Activated CD4-positive, alpha-beta T cell treated with anti-CD3 and anti-CD28 coated beads, Interleukin-2, Interleukin-4, amounts not matched to agents 100 ng/mL and 50 ng/mL, durations not matched to agents 16 hours and 8 hours (primary cell): ENCODE results near the gene DGUOK.

ENCODE experiments used
- DNase-seq: peaks from one replicate; pipeline ENCODE4 v3.0.0-alpha.2; 2020; ENCODE audit warnings: low spot score

DGUOK gene

DNA sequence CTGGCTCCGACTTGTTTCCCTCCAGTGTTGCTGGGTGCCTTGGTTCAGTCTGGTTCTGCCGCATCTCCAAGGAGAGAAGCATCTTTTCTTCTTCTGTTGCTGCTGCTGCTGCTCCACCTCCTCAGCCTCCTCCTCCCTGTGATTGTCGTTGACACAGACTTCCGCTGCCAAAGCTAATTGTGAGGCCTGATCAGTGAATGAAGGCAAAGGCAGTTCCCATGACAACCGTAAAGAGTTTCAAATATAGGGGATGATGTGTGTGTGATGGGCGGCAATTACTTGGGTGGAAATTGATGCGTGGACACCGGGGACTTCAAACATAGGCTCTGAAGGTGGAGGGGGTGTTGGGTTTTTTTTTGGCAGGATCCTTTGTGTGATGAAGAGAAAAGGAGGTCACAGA, 71.8 kb downstream of the DGUOK start:
- DNase-seq = no peak

- no peak for DNase-seq
Measured at GRCh38 chr2:73998933-73999332, 72.3 kb downstream of the DGUOK start.

DNA sequence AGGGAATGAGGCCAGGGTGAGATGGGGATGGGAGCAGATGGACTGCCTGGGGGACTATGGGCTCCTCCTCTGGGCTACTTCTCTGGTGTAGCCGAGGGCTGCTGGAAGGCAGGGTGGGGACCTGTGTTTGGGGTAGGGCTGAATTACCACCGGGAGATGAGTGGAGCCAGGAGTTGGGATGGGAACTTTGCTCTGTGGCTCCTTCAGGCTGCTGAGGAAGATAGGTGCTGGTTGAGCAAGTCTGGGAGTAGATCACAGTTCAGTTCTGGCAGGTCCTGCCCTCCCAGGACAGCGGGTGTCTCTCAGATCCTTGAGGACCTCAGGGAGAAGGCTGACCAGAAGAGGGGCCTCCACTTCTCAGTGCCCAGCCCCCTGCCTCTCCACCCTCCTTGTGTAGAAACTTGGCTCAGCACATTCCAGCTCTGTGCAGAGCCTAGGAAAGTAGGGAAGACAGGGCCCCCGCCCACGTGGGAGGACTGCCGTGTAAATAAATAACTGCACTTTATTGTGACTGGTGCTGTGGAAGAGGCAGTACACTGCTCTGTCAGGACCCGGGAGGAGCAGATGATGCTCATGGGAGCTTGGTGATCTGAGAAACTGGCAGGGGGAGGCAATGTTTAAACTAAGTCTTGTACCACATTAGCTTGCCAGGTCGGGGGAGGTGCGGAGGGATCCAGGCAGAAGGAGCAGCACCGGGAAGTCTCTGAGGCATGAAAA, 73.4 kb downstream of the DGUOK start:
- no peak for DNase-seq

- DNase-seq = no peak
Measured at GRCh38 chr2:74000666-74001065, 74.0 kb downstream of the DGUOK start.

DNA sequence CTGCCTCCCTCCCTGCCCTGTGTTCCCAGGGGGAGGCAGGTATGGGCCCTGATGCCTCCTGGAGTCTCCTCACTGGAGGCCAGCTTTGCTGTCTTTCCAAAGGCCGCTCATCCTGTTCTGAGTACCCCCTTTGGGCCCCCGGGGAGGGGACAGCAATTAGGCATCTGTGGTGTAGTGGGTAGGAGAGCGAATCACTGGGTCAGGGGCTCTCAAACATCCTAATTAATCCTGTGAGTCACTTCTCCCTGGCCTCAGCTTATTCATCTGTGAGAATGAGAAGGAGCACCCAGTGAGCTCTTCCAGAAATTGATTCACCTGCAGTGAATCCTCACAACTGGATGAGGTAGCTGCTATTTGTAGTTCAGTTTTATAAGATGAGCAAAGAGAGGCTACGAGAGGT, 74.4 kb downstream of the DGUOK start:
- DNase-seq = no peak

DNA sequence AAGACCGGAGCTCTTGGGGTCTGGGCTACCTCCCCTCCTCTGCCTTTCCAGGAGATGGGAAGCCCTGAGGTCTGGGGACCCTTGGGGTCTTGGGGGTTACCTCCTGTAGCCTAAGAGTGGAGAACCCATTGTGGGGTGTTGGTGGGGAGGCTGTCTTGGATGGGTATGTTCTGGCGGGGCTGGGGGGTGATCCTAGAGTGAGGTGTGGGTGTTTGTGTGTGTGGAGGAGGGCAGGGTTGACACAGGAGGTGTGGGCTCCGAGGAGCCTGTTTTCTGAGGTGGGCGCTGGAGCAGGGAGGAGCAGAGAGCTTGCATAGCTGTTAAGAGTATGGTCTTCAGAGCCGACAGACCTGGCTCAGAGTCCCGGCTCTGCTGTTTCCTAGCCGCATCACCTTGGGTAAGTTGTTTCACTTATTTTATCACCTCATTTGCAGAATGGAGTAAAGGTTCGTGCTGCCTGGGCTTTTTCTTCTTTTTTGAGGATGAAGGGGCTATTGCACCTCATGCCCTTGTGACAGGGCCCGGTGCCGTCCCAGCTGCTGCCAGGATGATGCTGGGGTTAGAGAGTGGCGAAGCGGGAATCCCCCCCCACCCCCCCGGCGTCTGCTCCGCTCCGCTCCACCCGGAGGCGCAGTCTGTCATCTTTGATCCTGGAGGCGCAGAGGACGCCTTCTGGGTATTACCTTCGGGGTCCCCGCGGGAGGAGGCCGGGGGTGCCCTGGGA, 75.3 kb downstream of the DGUOK start:
- DNase-seq = no peak

- DNase-seq = peak; percentile 66
Measured at GRCh38 chr2:74002505-74003421, 76.1 kb downstream of the DGUOK start.

- no peak for DNase-seq
Measured at GRCh38 chr2:74003494-74004211, 77.0 kb downstream of the DGUOK start.

GRCh38 chr2:74004212-74005182, 77.8 kb downstream of the DGUOK start:
- DNase-seq = no peak

DNA sequence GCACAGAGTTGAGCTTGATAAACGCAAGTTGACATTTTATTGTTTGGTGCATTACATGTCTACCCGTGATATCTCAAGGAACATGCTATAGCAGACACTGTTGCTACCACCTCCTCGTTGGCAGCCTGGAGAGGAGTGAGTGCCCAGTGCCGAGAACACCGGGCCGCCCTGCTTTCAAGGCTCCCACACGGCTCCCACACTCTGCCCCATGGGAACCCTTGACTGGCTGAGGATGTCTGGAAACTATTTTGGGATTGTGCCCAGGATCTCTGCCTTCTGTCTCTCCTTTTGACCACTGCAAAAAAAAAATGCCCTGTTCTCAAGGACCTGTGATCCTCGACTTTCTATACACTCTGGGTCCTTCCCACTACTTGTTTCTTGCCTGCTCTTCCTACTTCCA, 79.1 kb downstream of the DGUOK start:
- no peak for DNase-seq

DNA sequence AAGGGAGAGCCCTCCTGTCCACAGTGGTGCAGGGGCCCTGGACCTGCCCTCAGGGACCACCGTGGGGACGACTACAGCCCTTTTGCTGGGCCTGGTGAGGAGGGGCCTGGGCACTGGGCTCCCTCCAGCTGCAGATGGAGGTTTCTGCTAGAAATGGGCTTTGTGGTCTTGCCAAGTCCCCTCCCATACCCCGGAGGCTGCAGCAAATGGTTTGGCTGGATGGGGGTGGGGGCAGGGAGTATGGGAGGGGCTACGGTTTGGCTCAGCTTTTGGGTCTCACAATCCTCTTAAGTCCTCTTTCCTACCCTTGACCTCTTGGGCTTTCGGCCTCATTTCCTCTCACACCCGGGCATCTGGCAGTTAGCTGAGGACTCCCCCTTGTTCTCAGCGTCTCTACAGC, 79.8 kb downstream of the DGUOK start:
- DNase-seq = no peak

GRCh38 chr2:74007121-74007520, 80.4 kb downstream of the DGUOK start:
- no peak for DNase-seq

DNA sequence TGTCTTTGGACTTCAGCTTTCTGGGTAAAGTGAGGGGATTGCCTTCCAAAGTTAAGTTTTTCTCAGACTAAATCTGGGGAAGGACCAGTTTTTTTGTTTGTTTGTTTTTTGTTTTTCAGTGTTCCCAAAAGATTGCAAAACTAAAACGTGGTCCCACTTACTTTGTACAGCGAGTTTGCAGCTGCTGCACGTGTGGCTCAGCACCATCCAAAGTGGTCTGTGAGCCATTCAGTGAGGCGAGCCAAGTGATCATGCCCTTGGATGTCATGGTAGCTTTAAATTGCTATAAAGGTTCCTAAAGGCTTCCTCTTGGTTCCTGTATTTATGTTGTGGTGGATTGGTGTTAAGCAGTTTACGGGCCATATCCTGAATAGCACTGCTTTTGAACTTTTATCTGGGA, 81.0 kb downstream of the DGUOK start:
- no peak for DNase-seq
